ENCODE measurements around the gene SLCO1A2.

Gene SLCO1A2

GRCh38 chr12:21337959-21338744 lies 3.4 kb upstream of the SLCO1A2 start:
- in situ Hi-C loops (cut with HindIII; ENCODE audit: low pct_ligation_motif_present, low sequenced_read_pairs): no loop called here
- H3K4me3 ChIP-seq (ENCODE audit: low read depth, low read length): no peak overlapping the region
- no peaks in the 10 kb centered on the region for H3K36me3 ChIP-seq (replicated peaks)
- no peak overlapping the region for H3K27ac ChIP-seq
- no peak for DNase-seq
- no peaks in the 10 kb centered on the region for H3K27me3 ChIP-seq (replicated peaks)
- no peak for TF ChIP-seq CTCF (IDR thresholded peaks at IDR 0.05; ENCODE audit: low read depth, low read length, missing control alignments)

DNA sequence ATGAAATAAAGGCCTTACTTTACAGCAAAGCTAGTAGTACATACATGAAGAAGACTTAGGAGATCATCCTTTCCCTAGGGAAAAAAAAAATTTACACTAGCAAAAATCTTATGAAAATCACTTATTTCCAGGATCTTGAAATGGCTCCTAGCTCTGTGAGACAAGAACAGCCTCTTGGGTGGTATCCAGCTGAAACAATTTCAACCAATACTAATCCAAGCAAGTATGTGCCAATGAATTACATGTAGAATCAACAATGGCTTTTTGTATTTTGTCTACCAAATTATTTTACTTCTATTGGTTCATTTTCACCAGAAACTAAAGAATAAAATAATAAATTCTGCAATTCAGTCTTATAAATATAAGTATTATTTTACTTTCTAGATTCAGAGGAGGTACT lies 2.7 kb upstream of the SLCO1A2 start:
- H3K4me3 ChIP-seq (ENCODE audit: low read depth, low read length): no peak overlapping the region
- TF ChIP-seq CTCF (IDR thresholded peaks at IDR 0.05; ENCODE audit: low read depth, low read length, missing control alignments): no peak
- no peak overlapping the region for H3K27ac ChIP-seq
- no peaks in the 10 kb centered on the region for H3K27me3 ChIP-seq (replicated peaks)
- no peaks in the 10 kb centered on the region for H3K36me3 ChIP-seq (replicated peaks)
- in situ Hi-C loops (cut with HindIII; ENCODE audit: low pct_ligation_motif_present, low sequenced_read_pairs): no loop called here
- no peak for DNase-seq

DNA sequence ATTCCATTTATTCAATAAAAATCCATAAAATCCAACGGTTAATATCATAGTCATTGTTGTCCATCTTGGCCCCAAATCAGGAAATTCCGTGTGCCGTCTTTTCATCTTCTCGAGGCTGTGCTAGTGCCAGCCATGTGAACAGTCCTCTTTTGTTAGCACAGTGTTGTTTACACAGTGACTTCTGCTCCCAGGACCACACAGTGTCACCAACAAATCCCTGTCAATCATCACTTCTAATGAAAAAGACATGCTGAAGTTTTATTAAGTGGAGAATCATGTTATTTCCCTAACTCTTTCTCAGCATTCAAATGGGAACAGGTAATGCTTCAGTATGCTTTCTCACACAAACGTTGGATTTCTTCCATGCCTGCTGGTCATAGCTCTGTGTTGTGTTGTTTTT lies 1.9 kb upstream of the SLCO1A2 start:
- H3K27ac ChIP-seq: no peak overlapping the region

GRCh38 chr12:21330682-21331253 lies 3.9 kb downstream of the SLCO1A2 start:
- no peak overlapping the region for H3K4me3 ChIP-seq (ENCODE audit: low read depth, low read length)
- H3K27me3 ChIP-seq (replicated peaks): no peaks in the 10 kb centered on the region
- in situ Hi-C loops (cut with HindIII; ENCODE audit: low pct_ligation_motif_present, low sequenced_read_pairs): no loop called here
- no peaks in the 10 kb centered on the region for H3K36me3 ChIP-seq (replicated peaks)
- no peak for DNase-seq
- no peak overlapping the region for H3K27ac ChIP-seq
- no peak for TF ChIP-seq CTCF (IDR thresholded peaks at IDR 0.05; ENCODE audit: low read depth, low read length, missing control alignments)

More for the DNA sequence above, 1.9 kb upstream of the SLCO1A2 start:
- Histone ChIP-seq H3K36me3 (replicated peaks) (no peaks in the 10 kb centered on the region), H3K4me3 (ENCODE audit: low read depth, low read length) (no peak overlapping the region), H3K27me3 (replicated peaks) (no peaks in the 10 kb centered on the region)
- no peak for TF ChIP-seq CTCF (IDR thresholded peaks at IDR 0.05; ENCODE audit: low read depth, low read length, missing control alignments)
- in situ Hi-C loops (cut with HindIII; ENCODE audit: low pct_ligation_motif_present, low sequenced_read_pairs): no loop called here
- DNase-seq: no peak

DNA sequence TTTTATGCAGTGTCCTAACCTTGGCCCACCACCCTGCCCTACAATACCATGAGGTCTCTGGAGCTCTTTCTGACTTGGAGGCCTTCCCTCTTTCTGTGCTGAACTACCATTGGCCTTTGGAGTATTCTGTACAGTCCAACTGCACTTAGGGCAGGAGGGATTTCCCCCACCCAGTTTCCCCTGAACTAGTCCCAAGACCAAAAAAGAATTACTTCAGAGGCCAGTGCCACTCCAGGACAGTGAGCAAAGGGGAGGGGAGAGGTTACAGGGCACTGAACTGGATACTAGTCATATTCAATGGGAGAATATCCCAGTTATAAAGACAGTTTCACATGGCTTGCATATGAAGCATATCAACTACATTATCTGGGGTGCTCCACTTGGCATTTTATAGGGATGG lies 6.1 kb downstream of the SLCO1A2 start:
- in situ Hi-C loops (cut with HindIII; ENCODE audit: low pct_ligation_motif_present, low sequenced_read_pairs): no loop called here
- Histone ChIP-seq H3K36me3 (replicated peaks) (no peaks in the 10 kb centered on the region), H3K27me3 (replicated peaks) (no peaks in the 10 kb centered on the region), H3K4me3 (ENCODE audit: low read depth, low read length) (no peak overlapping the region), H3K27ac (no peak overlapping the region)
- no peak for DNase-seq
- no peak for TF ChIP-seq CTCF (IDR thresholded peaks at IDR 0.05; ENCODE audit: low read depth, low read length, missing control alignments)

Data from brain microvascular endothelial cell (primary cell).